Measurements from ENCODE around the gene ARHGAP44.

- no peak for TF ChIP-seq MNT (conservative IDR thresholded peaks at IDR 0.05)
- TF ChIP-seq ZFP30 (CRISPR knock-in tag; IDR thresholded peaks at IDR 0.05; ENCODE audit: borderline replicate concordance): no peak
- no peak for TF ChIP-seq YBX1 (IDR thresholded peaks at IDR 0.05)
- no peak for TF ChIP-seq ZNF41 (CRISPR knock-in tag; conservative IDR thresholded peaks at IDR 0.05)
- TF ChIP-seq CREB1 (IDR thresholded peaks at IDR 0.05): no peak
- TF ChIP-seq CREB1 (CRISPR knock-in tag; IDR thresholded peaks at IDR 0.05): no peak
Measured at GRCh38 chr17:12769981-12770380, 19.3 kb upstream of the ARHGAP44 start.

All from K562 (cell line).